Measurements from ENCODE around the gene NEO1.

Gene NEO1

GRCh38 chr15:73051807-73052652 lies at the start of gene NEO1:
Gene NEO1 (plus strand): TSS chr15:73052463. CDS start chr15:73052676, 213 bp downstream.
- peak; percentile 78 for DNase-seq (ENCODE audit: low read depth)

- no peak for DNase-seq (ENCODE audit: low read depth)
These were observed 47.8 kb upstream of the NEO1 start for GRCh38 chr15:73004462-73004861.

- no peak for DNase-seq (ENCODE audit: low read depth)
These were observed 47.2 kb upstream of the NEO1 start for GRCh38 chr15:73005032-73005431.

GRCh38 chr15:73005446-73005845 lies 46.8 kb upstream of the NEO1 start:
- no peak for DNase-seq (ENCODE audit: low read depth)

- no peak for DNase-seq (ENCODE audit: low read depth)
These were observed 45.7 kb upstream of the NEO1 start for GRCh38 chr15:73006523-73006922.

DNA sequence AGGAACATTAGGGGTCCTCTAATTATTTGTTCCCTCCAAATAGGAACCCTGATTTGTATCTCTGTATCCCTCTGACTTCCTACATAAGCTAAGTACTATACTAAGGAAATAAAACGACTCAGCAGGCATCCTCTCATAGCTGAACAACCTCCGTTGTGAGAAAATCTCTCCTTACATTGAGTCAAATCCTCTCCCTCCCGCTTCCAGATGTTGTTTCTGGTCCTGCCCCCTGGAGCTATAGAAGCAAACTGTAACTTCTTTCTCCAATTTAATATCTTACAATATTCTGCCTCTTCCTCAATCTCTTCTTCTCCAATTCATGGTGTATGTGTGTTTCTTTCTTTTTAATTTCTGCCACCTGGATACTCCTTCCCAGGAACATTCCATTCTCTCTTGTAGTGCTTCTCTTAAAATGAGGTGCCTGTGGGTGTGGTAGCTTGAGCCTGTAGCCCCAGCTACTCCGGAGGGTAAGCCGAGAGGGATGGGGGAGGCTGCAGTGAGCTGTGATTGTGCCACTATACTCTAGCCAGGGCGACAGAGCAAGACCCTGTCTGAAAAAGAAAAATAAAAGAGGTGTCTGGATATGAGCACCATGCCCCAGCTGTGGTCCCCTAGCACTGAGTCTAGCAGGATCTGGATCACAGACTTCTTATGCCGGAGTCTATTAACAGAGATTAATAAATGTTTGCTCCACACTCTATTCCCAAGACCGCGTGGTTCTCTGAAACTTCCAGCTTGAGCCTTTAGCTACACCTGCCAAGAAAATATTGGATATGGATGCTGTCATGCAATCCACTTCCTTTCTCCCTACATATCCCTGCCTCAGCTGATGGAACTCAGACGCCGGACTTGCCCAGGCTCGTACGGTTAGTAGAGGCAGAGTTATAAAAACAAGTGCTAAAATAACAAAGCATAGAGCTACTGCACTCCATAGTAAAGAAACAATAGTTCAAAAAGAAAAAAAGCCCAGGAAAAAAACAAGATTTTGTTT lies 42.9 kb upstream of the NEO1 start:
- DNase-seq (ENCODE audit: low read depth), result no peak

- DNase-seq (ENCODE audit: low read depth), result no peak
These were observed 41.8 kb upstream of the NEO1 start for GRCh38 chr15:73010154-73011152.

GRCh38 chr15:73014904-73015303 lies 37.4 kb upstream of the NEO1 start:
- no peak for DNase-seq (ENCODE audit: low read depth)

DNA sequence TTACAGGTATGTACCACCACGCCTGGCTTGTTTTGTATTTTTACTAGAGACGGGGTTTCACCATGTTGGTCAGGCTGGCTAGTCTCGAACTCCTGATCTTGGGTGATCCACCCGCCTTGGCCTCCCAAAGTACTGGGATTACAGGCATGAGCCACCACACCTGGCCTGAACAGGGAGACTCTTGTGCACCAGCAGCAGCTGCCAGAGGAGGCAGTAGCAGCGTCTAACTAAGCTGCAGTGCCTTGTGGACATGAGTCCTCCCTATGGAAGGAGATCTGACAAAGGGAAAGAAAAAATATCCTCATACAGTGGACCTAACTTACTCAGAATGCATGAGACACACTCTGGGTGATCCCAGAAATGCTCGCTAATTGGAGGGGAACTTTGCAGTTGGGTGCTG lies 36.8 kb upstream of the NEO1 start:
- DNase-seq (ENCODE audit: low read depth), result no peak

DNA sequence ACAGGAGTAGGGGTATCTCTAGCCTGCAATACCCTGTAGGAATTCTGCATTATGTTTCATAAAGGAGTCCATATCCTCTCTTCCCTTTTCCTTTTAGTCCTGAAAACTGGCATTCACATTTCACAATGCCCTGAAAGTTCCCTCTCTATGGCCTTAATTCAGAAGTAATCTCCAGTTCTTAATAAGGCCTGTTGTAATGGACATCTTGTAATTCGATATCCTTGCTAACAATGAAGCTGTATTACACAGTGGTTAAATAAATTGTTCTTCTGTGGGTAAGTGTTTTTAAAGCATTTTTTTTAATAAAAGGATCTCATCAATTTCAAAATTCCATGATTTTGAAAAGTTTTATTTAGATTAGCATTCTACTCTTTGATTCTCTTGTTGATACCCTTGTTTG lies 34.3 kb upstream of the NEO1 start:
- DNase-seq (ENCODE audit: low read depth), result peak; percentile 11

DNA sequence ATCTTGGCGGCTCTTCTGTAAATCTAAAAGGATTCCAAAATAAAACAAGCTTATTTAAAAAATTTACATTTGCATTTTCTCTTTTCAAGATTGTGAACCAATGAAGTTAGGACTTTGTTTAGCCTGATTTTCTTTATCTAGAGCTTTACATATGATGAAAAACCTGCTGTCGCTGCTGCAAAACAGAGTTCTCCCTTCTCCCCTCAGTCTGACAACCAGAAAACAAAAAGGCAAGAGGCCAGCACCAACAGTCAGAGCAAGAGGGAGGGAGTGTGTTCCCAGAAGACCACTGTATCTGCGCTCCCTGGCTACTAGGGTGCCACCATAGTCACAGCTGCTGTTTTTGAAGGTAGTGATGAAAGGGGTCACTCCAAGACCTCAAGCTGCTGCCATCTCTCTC lies 33.1 kb upstream of the NEO1 start:
- no peak for DNase-seq (ENCODE audit: low read depth)

DNA sequence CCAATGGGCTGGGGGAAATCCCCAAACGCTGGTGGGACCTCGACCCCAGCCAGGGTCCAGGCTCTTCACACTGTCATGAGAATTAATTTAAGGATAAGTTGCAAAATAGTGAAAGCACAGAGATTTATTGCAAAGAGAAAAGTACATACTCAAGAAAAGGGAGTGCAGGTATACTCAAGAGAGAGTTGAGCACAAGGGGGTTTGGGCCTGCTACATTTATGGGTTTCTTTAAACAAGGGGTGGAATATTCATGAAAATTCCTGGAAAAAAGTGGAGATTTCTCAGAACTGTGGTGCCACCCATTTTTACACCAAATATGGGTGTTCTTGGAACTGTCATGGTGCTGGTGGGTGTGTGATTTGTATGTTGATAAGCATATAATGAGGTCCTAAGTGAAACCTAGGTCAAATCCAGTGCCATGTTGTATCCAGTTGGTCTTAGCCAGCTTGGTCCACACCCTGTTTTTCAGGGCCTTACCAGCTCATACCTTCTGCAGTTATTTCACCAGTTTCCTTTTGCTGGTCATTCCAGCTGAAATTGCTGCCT lies 32.6 kb upstream of the NEO1 start:
- no peak for DNase-seq (ENCODE audit: low read depth)

GRCh38 chr15:73021139-73021621 lies 31.1 kb upstream of the NEO1 start:
- DNase-seq (ENCODE audit: low read depth), result no peak

- peak; percentile 56 for DNase-seq (ENCODE audit: low read depth)
These were observed 30.1 kb upstream of the NEO1 start for GRCh38 chr15:73022161-73022560.

DNA sequence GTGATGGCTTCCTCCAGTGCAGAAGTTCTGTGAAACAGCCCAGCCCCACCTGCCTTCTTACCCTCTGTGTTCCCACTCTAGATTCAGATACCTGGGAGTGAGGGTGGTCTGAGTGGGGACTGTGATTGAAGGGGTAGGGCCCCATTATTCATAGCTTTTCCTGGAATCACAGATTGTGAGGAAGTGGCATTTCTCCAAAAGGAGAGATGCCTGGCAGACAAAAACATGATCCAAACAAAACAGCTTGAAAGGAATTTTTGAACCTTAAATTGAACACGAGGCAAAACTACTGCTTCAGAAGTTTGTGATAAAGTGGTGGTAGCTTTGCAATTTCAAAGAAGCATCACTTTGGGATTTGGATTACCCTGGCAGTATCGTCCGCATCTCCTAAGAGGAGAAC lies 29.2 kb upstream of the NEO1 start:
- DNase-seq (ENCODE audit: low read depth), result no peak

GRCh38 chr15:73024168-73024567 lies 28.1 kb upstream of the NEO1 start:
- no peak for DNase-seq (ENCODE audit: low read depth)

GRCh38 chr15:73026511-73027054 lies 25.7 kb upstream of the NEO1 start:
- DNase-seq (ENCODE audit: low read depth), result no peak

- DNase-seq (ENCODE audit: low read depth), result no peak
These were observed 24.2 kb upstream of the NEO1 start for GRCh38 chr15:73028031-73028430.

DNA sequence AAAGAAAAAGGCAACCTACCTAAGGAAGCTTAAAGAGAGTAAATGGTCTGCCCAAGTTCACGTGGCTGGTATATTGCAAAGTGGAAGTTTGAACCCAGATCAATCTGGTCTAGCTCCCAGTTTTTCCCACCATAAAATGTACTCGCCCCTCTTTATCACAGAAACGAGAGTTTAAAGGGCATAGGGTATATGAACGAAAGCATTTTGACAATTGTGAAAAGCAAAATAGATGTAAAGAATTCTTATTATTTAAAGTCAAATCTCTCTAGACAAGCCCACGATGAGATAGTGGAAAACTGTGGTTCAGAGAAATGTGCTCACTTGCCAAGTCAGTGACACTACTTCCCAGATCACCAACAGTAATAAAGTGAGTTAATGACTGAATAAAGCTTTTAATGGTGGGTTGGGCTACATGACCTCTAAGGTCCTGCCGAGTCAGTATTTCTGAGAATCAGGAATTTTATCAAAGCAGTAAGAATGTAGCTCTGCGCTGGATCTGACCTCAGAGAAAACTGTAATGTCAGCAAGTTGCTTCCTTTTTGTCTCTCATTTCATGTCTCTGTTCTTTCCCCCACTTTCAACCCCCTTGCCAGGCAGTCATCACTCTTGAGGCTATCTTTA lies 23.3 kb upstream of the NEO1 start:
- peak; percentile 27 for DNase-seq (ENCODE audit: low read depth)

- DNase-seq (ENCODE audit: low read depth), result no peak
These were observed 22.1 kb upstream of the NEO1 start for GRCh38 chr15:73030122-73030679.
